Activated CD4-positive, alpha-beta T cell treated with anti-CD3 and anti-CD28 coated beads, Interleukin-2, Interleukin-6, amounts not matched to agents 100 ng/mL and 50 ng/mL, durations not matched to agents 16 hours and 8 hours (primary cell): Measurements from ENCODE around the gene MICU1.
A peak's percentile ranks its signal among the peaks of the same experiment; 100 is the strongest.
"Not testable (repeated sequence)": the region's sequence is repeated elsewhere in the genome, so short reads cannot be mapped to it uniquely, and the experiment has no call there.

ENCODE experiments used
- DNase-seq: peaks from one replicate; pipeline ENCODE4 v3.0.0-alpha.2; 2020

Gene MICU1

GRCh38 chr10:72625608-72626443, at the start of gene MICU1:
MICU1 (minus strand) TSS chr10:72626079; CDS start chr10:72566793, 59,286 bp downstream.
- peak; percentile 97 for DNase-seq

- not testable (repeated sequence) for DNase-seq
Observed at GRCh38 chr10:72674174-72674573, 48.3 kb upstream of the MICU1 start.

GRCh38 chr10:72673280-72673679, 47.4 kb upstream of the MICU1 start:
- no peak for DNase-seq

DNA sequence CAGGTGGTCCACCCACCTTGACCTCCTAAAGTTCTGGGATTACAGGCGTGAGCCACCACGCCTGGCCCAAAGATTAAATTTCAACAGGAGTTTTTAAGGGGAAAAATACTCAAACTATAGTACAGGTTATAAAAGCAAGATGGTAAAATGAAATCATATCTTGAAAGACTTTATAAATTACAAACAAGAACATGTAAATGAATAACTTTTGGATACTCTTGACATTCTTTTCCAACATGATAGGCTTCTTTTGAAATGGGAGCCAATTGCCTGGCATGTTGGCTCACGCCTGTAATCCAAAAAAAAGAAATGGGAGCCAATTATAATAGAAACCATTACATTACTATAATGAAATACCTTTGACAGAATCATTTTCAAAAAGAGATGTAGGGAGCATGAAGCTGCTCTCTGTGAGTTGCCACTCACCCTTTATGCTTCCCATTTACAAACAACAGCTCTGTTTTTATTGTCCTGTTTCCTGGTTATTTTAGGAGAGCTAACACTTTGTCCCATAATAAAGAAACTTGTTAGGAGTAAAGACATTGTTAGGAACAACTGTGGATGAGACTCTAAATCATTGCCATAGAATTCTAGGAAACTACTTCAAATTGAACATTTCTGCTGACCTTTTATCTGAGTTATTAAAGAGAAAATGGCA, 41.5 kb upstream of the MICU1 start:
- no peak for DNase-seq

DNA sequence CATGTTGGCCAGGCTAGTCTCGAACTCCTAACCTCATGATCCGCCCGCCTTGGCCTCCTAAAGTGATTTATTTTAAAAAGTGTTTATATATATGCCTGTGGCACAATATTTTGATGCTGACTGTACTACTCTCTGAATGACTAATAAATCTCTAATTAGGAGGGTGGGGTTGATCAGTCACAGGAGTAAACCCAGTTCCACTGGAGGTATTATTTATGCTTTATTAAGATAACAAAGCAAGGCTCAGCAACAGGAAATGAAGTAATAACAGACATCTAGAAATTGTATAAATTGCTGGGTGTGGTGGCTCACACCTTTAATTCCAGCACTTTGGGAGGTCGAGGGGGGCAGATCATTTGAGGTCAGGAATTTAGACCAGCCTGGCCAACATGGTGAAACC, 40.0 kb upstream of the MICU1 start:
- DNase-seq, result no peak

- no peak for DNase-seq
Observed at GRCh38 chr10:72663971-72664370, 38.1 kb upstream of the MICU1 start.

DNA sequence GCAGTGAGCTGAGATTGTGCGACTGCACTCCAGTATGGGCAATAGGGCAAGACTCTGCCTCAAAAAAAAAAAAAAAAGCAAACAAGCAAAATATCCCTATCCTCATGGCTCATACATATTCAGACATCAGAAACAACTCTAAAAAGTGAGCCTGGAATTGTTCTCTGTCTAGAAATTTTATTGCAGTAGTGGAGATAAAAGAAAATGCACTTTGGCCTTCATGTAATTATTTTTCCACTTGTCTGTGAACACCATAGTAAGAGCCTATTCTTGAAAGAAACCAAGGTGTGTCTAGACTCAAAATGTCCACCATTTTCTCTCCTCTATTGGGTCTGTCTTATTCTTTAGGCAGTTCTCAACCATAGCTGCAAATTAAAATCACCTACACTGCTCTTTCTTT, 35.6 kb upstream of the MICU1 start:
- no peak for DNase-seq

GRCh38 chr10:72660220-72660619, 34.3 kb upstream of the MICU1 start:
- DNase-seq, result no peak

DNA sequence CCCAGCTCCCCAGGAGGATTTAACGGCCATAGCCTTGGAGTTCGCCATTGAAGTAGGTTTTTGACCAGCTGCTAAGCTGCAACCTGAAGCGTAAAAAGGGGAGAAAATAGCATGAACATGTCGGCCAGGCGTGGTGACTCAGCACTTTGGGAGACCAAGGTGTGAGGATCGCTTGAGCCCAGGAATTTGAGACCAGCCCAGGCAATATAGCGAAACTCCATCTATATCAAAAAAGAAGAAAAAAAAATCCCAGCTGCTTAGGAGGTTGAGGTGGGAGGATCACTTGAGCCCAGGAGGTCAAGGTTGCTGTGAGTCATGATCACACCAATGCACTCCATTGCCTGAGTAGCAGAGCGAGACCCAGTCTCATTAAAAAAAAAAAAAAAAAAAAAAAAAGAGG, 33.8 kb upstream of the MICU1 start:
- DNase-seq, result no peak

- DNase-seq, result no peak
Observed at GRCh38 chr10:72658696-72659400, 33.0 kb upstream of the MICU1 start.

DNA sequence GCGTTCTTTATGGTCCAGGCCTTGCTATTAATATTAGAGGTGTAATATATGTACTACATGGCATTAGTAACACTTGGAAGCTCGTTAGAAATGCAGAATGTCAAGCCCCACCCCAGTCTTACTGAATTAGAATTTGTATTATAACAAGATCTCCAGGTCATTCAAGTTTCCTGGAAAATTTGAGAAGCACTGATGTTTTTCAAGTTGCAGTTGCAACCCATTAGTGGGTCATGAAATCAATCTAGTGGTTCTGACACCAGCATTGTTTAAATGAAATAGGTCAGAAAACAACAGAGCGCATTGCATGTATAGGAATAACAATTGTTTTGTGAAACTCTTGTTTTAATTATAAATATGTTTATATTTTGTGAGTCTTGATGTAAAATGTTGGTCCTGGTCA, 28.8 kb upstream of the MICU1 start:
- no peak for DNase-seq

GRCh38 chr10:72653383-72654096, 27.7 kb upstream of the MICU1 start:
- no peak for DNase-seq

GRCh38 chr10:72649291-72649690, 23.4 kb upstream of the MICU1 start:
- no peak for DNase-seq

GRCh38 chr10:72648301-72648700, 22.4 kb upstream of the MICU1 start:
- DNase-seq, result no peak

DNA sequence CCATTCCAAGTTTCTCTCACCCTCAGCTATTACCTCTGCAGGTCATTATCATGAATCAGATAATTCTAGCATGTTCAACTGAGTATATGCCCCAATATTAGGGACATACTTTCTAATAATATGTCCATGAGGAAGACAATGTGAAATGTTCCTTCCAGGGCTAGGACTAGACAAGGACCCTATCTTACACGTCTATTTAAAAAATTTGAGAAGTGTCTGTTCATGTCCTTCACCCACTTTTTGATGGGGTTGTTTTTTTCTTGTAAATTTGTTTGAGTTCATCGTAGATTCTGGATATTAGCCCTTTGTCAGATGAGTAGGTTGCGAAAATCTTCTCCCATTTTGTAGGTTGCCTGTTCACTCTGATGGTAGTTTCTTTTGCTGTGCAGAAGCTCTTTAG, 21.1 kb upstream of the MICU1 start:
- DNase-seq, result not testable (repeated sequence)

DNA sequence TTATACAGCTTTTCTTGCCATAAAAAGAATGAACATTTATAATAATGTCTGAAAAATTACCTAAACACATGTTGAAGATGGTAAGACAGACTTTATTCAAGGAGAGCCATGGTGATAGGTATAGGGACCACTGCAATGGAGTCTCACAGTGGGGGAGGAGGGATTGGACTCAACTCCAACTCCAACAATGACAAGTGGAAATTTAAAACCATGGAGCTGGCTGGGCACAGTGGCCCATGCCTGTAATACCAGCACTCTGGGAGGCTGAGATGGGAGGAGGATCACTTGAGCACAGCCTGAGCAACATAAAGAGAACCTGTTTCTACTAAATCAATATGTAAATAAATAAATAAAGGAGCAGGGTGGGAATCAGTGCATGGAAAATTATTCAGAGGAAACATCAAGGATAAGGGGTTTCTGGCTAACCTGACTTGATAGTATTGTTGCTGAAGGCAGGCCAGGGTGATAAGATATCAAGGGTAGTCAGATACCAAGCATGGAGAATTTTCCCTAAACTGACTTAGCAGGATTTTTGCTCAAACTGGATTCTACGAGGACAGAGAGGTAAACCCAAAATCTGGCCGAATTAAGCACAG, 19.5 kb upstream of the MICU1 start:
- DNase-seq, result no peak

DNA sequence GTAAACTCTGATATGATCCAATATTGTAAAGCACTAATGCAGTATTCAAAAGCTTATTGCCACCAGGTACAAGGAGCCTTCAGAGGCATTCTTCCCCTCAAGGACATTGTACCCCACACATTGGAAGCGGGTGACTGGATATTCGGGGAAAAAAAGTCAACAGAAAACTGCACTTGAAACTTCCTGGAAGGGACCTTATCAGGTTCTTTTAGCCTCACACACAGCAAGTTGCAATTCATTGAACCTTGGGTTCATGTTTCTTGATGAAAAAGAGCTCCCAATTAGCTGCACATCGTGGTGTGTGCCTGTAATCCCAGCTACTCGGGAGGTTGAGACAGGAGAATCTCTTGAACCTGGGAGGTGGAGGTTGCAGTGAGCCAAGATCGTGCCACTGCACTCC, 16.4 kb upstream of the MICU1 start:
- no peak for DNase-seq

DNA sequence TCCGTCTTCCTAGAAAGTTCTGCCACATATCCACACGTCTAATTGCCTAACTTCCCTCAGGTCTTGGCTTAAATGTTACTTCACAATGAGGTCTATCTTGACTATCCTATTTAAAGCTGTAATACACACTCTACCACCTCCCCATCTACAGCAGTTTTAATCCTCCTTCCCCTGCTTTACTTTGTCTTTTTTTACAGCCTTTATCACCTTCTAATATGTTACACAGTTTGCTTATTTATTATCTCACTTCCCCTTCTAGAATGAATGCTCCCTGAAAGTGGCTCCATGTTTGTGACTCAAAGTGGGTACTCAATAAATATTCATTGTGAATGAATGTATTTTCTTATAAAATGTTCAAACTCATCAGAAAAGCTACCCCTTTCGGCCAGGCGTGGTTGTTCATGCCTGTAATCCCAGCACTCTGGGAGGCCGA, 13.6 kb upstream of the MICU1 start:
- no peak for DNase-seq

- DNase-seq, result no peak
Observed at GRCh38 chr10:72638586-72639440, 12.9 kb upstream of the MICU1 start.

- peak; percentile 84 for DNase-seq
Observed at GRCh38 chr10:72637398-72637857, 11.5 kb upstream of the MICU1 start.

DNA sequence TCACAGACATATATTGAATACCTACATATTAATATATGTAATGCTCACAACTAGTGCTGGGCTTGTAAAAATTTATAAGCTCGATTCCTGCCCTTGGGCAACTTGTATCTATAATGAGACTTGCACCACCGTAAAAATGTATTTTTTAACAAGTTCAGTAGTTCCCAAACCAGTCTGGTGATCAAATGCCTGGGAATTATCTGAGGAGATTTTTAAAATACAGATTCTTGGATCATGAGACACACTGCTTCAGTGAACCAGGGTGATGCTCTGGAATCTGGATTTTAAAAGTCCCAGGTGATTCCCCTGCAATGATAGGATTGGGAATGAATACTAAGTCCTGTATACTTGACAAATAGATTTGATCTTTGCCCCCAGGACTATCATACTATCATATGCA, 4.3 kb upstream of the MICU1 start:
- no peak for DNase-seq

GRCh38 chr10:72626444-72626754, 520 bp upstream of the MICU1 start:
- no peak for DNase-seq
